Activated CD8-positive, alpha-beta memory T cell treated with anti-CD3 and anti-CD28 coated beads for 48 hours (primary cell): ENCODE results near the gene LRRC37A2.
"Not testable (repeated sequence)": the region's sequence is repeated elsewhere in the genome, so short reads cannot be mapped to it uniquely, and the experiment has no call there.

Experiments used
- DNase-seq, 3 experiments: peaks; one replicate each; pipeline ENCODE4 v3.0.0-alpha.2; 2020; ENCODE audit warnings: low read depth in 2 of 3, low spot score in 2 of 3

Gene LRRC37A2

GRCh38 chr17:46591332-46591731, 79.1 kb downstream of the LRRC37A2 start:
- not testable (repeated sequence) for DNase-seq

GRCh38 chr17:46598344-46598931, 86.2 kb downstream of the LRRC37A2 start:
- not testable (repeated sequence) for DNase-seq

- not testable (repeated sequence) for DNase-seq
Measured at GRCh38 chr17:46600767-46601166, 88.5 kb downstream of the LRRC37A2 start.

- not testable (repeated sequence) for DNase-seq
Measured at GRCh38 chr17:46603125-46603524, 90.9 kb downstream of the LRRC37A2 start.
